SU-DHL-6 (cell line): ENCODE data around the gene PHACTR2.

Experiments used
- EZH2phosphoT487 ChIP-seq: fragments of 200-600 bp; sonication (generic), shearing (Covaris generic); conservative IDR thresholded peaks from 2 replicates; pipeline ENCODE4 v1.6.1; 2018; ENCODE audit warnings: mild to moderate bottlenecking, antibody characterized with exemption, low read length, moderate library complexity, mixed read lengths
- TF ChIP-seq, protein P1 (sequence below): fragments of 200-600 bp; sonication (generic); IDR thresholded peaks from one replicate; pipeline ENCODE4 v1.5.1; 2017; ENCODE audit warnings: antibody characterized with exemption, mild to moderate bottlenecking, low read length, moderate library complexity; ENCODE audit not compliant: insufficient read depth, poor library complexity, severe bottlenecking

GRCh38 chr6:143664171-143664570 is 13.6 kb upstream of the PHACTR2 start:
- TF ChIP-seq, protein P1, sequence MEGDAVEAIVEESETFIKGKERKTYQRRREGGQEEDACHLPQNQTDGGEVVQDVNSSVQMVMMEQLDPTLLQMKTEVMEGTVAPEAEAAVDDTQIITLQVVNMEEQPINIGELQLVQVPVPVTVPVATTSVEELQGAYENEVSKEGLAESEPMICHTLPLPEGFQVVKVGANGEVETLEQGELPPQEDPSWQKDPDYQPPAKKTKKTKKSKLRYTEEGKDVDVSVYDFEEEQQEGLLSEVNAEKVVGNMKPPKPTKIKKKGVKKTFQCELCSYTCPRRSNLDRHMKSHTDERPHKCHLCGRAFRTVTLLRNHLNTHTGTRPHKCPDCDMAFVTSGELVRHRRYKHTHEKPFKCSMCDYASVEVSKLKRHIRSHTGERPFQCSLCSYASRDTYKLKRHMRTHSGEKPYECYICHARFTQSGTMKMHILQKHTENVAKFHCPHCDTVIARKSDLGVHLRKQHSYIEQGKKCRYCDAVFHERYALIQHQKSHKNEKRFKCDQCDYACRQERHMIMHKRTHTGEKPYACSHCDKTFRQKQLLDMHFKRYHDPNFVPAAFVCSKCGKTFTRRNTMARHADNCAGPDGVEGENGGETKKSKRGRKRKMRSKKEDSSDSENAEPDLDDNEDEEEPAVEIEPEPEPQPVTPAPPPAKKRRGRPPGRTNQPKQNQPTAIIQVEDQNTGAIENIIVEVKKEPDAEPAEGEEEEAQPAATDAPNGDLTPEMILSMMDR = no peak
- no peak for TF ChIP-seq EZH2phosphoT487
